A549 (cell line): ENCODE results near the gene ESAM. TPM values are rescaled to one million over a fixed set of nuclear protein-coding genes. Genes with fewer than 3 reads are reported as not detected.

Experiments
- ATAC-seq, 2 experiments: fragments of 200-7000 bp in 1 of 2; fragments of >200 bp in 1 of 2; cut with Nextera tagmentation in 1 of 2; cut with Tn5 transposase in 1 of 2; 3 replicates each; pipeline versions ENCODE4 v1.8.0 to v1.9.1; 2018 to 2020; ENCODE audit warnings: mild to moderate bottlenecking in 1 of 2, moderate library complexity in 1 of 2
- CTCF ChIA-PET: fragments of 300-600 bp; sonication (Branson Sonifier 250); formaldehyde crosslinking; extraction: SDS; loops from one replicate; lab custom pipeline; 2021; ENCODE audit warnings: antibody characterized with exemption, inconsistent platforms; lab: Yijun Ruan, JAX
- POLR2A ChIA-PET: fragments of 350-600 bp; formaldehyde crosslinking; extraction: SDS; loops from one replicate; lab custom pipeline; 2021; ENCODE audit warnings: antibody characterized with exemption, inconsistent platforms; lab: Yijun Ruan, JAX
- DNase-seq, 2 experiments: peaks; one replicate each; pipeline versions ENCODE4 v3.0.0 to v3.0.0-alpha.2; 2011 to 2016; ENCODE audit warnings: low read depth in 1 of 2, low spot score in 1 of 2
- FAIRE-seq: peaks from 2 replicates; lab custom pipeline; 2011; peaks lifted over from hg19 to GRCh38; lab: Jason Lieb, UNC
- H3K27ac ChIP-seq, 2 experiments: fragments of >200 bp; sonication (Bioruptor Twin); formaldehyde crosslinking; 3 replicates each; pipeline ENCODE4 v1.5.1; 2016 to 2017
- H3K4me1 ChIP-seq: fragments of >200 bp; sonication (Bioruptor Twin); formaldehyde crosslinking; 3 replicates; pipeline ENCODE4 v1.6.1; 2016
- H3K4me2 ChIP-seq: fragments of >200 bp; sonication (Bioruptor Twin); formaldehyde crosslinking; 3 replicates; pipeline ENCODE4 v1.6.1; 2016
- H3K4me3 ChIP-seq: fragments of >200 bp; sonication (Bioruptor Twin); formaldehyde crosslinking; 3 replicates; pipeline ENCODE4 v1.5.1; 2016
- H3K9me3 ChIP-seq: fragments of >200 bp; sonication (Bioruptor Twin); formaldehyde crosslinking; 3 replicates; pipeline ENCODE4 v1.6.1; 2016
- BHLHE40 ChIP-seq: IDR thresholded peaks from 2 replicates; pipeline ENCODE4 v1.6.1; 2012; ENCODE audit warnings: low read depth, low read length, inconsistent platforms
- CBX2 ChIP-seq: fragments of 200-600 bp; sonication (generic); IDR thresholded peaks from 2 replicates; pipeline ENCODE4 v1.6.1; 2016; ENCODE audit warnings: low read depth, mild to moderate bottlenecking, borderline replicate concordance
- CEBPB ChIP-seq, 2 experiments: fragments of >200 bp in 1 of 2; sonication (Bioruptor Twin) in 1 of 2; formaldehyde crosslinking in 1 of 2; IDR thresholded peaks; 2 replicates each; pipeline ENCODE4 v1.6.1; 2012 to 2016
- CHD4 ChIP-seq: fragments of 200-600 bp; sonication (generic); IDR thresholded peaks from 2 replicates; pipeline ENCODE4 v1.6.1; 2016; ENCODE audit warnings: antibody characterized with exemption, mild to moderate bottlenecking, borderline replicate concordance
- FOSL2 ChIP-seq, 2 experiments: fragments of 450-650 bp in 1 of 2; fragments of >200 bp in 1 of 2; sonication (Bioruptor Twin) in 1 of 2; formaldehyde crosslinking; IDR thresholded peaks; 2 replicates each; pipeline versions ENCODE4 v1.5.0 to v1.6.1; 2016 to 2020; ENCODE audit warnings: mild to moderate bottlenecking in 1 of 2, moderate library complexity in 1 of 2
- GATA3 ChIP-seq: IDR thresholded peaks from 2 replicates; pipeline ENCODE4 v1.6.1; 2012; ENCODE audit warnings: borderline replicate concordance
- HDAC2 ChIP-seq: fragments of 200-600 bp; sonication (generic); IDR thresholded peaks from 2 replicates; pipeline ENCODE4 v1.6.1; 2016
- JUN ChIP-seq, 2 experiments: fragments of >200 bp; sonication (Bioruptor Twin); formaldehyde crosslinking; IDR thresholded peaks; 2 replicates in 1 of 2; 3 replicates in 1 of 2; pipeline ENCODE4 v1.6.1; 2016 to 2017
- JUNB ChIP-seq: fragments of >200 bp; sonication (Bioruptor Twin); formaldehyde crosslinking; IDR thresholded peaks from 2 replicates; pipeline ENCODE4 v1.6.1; 2016
- KDM1A ChIP-seq: fragments of 200-600 bp; sonication (generic); IDR thresholded peaks from 2 replicates; pipeline ENCODE4 v1.6.1; 2016; ENCODE audit warnings: low read depth, mild to moderate bottlenecking
- MAX ChIP-seq: IDR thresholded peaks from 2 replicates; pipeline ENCODE4 v1.6.1; 2012
- NR3C1 ChIP-seq: fragments of >200 bp; sonication (Bioruptor Twin); formaldehyde crosslinking; IDR thresholded peaks from 3 replicates; pipeline ENCODE4 v1.6.1; 2017
- POLR2AphosphoS2 ChIP-seq: conservative IDR thresholded peaks from 2 replicates; pipeline ENCODE4 v1.6.1; 2012; ENCODE audit warnings: low read length, improper control_type of control experiment, inconsistent platforms
- ZFP36 ChIP-seq: fragments of 450-650 bp; IDR thresholded peaks from 2 replicates; pipeline ENCODE4 v1.6.1; 2014; ENCODE audit warnings: borderline replicate concordance; ENCODE audit not compliant: partially characterized antibody
- WGBS: methylation state at CpG from one replicate; pipeline ENCODE4 v1.1.6; 2017; ENCODE audit errors: missing lambda C conversion rate; 5-methylcytosine and 5-hydroxymethylcytosine counted together
- polyA plus RNA-seq, 4 experiments: library from polyadenylated mRNA; depleted of rRNA in 3 of 4; stranded (reverse); fragments of >200 nt; fragmentation: RNase III in 1 of 4; extraction: RNeasy Plus Mini Kit Qiagen cat#74134 plus additional on column Dnase treatment in 1 of 4; gene quantifications; 2 replicates in 3 of 4; 3 replicates in 1 of 4; pipeline ENCODE4 v1.2.3, GENCODE V29; 2011 to 2017
- TF ChIP-seq, protein P1 (sequence below): fragments of >200 bp; sonication (Bioruptor Twin); formaldehyde crosslinking; IDR thresholded peaks from 3 replicates; pipeline ENCODE4 v1.5.1; 2016

Gene ESAM
- polyA plus RNA-seq, 2 of the 4 experiments (the other 2 are of a cell fraction), result 6.2 to 11.7 TPM

GRCh38 chr11:124769806-124770774 is 8.0 kb upstream of the ESAM start:
- TF ChIP-seq FOSL2 (IDR thresholded peaks at IDR 0.05) (peak; percentile 43; the same call in 1 of the 2 replicates), FOSL2 (CRISPR knock-in tag; IDR thresholded peaks at IDR 0.05) (peak; percentile 49), JUNB (peak; percentile 65), ZFP36 (no peak), GATA3 (peak; percentile 44; the same call in 1 of the 2 replicates), CHD4 (no peak), HDAC2 (no peak), NR3C1 (no peak)
- H3K4me1 ChIP-seq, result peaks cover 68% of the 10 kb centered on the region
- peak overlapping the region; percentile 64 for H3K4me2 ChIP-seq
- WGBS, result 74% methylated on average over 8 of the region's 8 CpGs
- FAIRE-seq (no peak), DNase-seq (peak in 1 of 2 experiments; percentile 62), ATAC-seq (peak; percentile 50 to 85; a peak in 4 of 6 replicates)
- no peaks in the 10 kb centered on the region for H3K9me3 ChIP-seq
- peak overlapping the region; percentile 75 to 85 for H3K27ac ChIP-seq
- no peak overlapping the region for H3K4me3 ChIP-seq
- ChIA-PET POLR2A (no interaction called here), CTCF (interaction anchor here (0.8 to 3.4 kb wide), 4 partner anchors 11 to 24 kb away, joined by 3 to 22 read pairs (median 4); no protein-coding TSS in a partner anchor)

GRCh38 chr11:124768914-124769313 is 6.8 kb upstream of the ESAM start:
- peaks cover 79% of the 10 kb centered on the region for H3K4me1 ChIP-seq
- ChIA-PET POLR2A (no interaction called here), CTCF (interaction anchor here (0.8 to 3.4 kb wide), 5 partner anchors 8 to 100 kb away, joined by 3 to 22 read pairs (median 4); no protein-coding TSS in a partner anchor)
- TF ChIP-seq, protein P1, sequence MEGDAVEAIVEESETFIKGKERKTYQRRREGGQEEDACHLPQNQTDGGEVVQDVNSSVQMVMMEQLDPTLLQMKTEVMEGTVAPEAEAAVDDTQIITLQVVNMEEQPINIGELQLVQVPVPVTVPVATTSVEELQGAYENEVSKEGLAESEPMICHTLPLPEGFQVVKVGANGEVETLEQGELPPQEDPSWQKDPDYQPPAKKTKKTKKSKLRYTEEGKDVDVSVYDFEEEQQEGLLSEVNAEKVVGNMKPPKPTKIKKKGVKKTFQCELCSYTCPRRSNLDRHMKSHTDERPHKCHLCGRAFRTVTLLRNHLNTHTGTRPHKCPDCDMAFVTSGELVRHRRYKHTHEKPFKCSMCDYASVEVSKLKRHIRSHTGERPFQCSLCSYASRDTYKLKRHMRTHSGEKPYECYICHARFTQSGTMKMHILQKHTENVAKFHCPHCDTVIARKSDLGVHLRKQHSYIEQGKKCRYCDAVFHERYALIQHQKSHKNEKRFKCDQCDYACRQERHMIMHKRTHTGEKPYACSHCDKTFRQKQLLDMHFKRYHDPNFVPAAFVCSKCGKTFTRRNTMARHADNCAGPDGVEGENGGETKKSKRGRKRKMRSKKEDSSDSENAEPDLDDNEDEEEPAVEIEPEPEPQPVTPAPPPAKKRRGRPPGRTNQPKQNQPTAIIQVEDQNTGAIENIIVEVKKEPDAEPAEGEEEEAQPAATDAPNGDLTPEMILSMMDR, result no peak
- no peak for TF ChIP-seq MAX
- no peak for TF ChIP-seq BHLHE40
- no peak for TF ChIP-seq JUN (IDR thresholded peaks at IDR 0.05)
- no peak for TF ChIP-seq POLR2AphosphoS2
- no peak for TF ChIP-seq CHD4
- no peak for TF ChIP-seq KDM1A
- TF ChIP-seq, all 56 proteins: peak for 0
- Histone ChIP-seq H3K27ac (peak overlapping the region; percentile 75 to 83), H3K4me3 (no peak overlapping the region), H3K4me2 (peak overlapping the region; percentile 64), H3K9me3 (no peaks in the 10 kb centered on the region)
- 73% methylated on average over 8 of the region's 8 CpGs for WGBS
- DNase-seq (no peak), FAIRE-seq (no peak), ATAC-seq (no peak)

DNA sequence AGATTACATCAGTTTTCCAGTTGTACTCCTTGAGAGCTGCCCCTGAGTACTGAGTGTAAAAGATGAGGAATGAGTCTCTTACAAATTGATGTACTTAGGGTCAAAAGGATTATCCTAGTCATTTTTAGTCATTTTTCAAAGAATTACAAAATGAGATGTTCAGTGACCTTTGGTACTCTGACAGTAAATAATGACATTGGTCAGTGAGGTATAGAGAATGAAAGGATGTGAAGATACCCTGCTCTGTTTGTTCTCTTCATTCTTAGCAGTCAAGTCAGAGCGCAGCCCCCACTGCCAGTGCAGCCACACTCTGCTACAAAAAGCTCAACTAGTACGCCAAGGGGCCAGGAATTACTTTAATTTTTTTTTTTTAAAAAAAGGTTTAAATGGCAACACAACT is 4.1 kb upstream of the ESAM start:
- 40% methylated on average over 2 of the region's 2 CpGs for WGBS
- TF ChIP-seq GATA3 (peak; percentile 59; the same call in 1 of the 2 replicates), FOSL2 (IDR thresholded peaks at IDR 0.05) (peak; percentile 44; the same call in 1 of the 2 replicates), FOSL2 (CRISPR knock-in tag; IDR thresholded peaks at IDR 0.05) (peak; percentile 36; the same call in 1 of the 2 replicates), CBX2 (no peak), JUNB (peak; percentile 59), CEBPB (IDR thresholded peaks at IDR 0.05) (peak in 1 of 2 experiments; percentile 37; a peak in 1 of 4 replicates)
- TF ChIP-seq, protein P1, result no peak
- ChIA-PET POLR2A (interaction anchor here (0.6 kb wide), 1 partner anchor 359 kb away, joined by 3 read pairs; no protein-coding TSS in a partner anchor), CTCF (interaction anchor here (0.6 to 6.1 kb wide), 4 partner anchors 12 to 264 kb away, joined by 3 to 42 read pairs (median 4); partner anchors contain the start of gene MSANTD2)
- no peaks in the 10 kb centered on the region for H3K9me3 ChIP-seq
- peak overlapping the region; percentile 53 for H3K4me2 ChIP-seq
- peak in 1 of 2 experiments; percentile 26 for DNase-seq
- H3K27ac ChIP-seq, result peak overlapping the region; percentile 17 to 75; a peak in 3 of 6 replicates
- ATAC-seq, result peak in 1 of 2 experiments; percentile 24; a peak in 1 of 6 replicates
- H3K4me1 ChIP-seq, result peaks cover 83% of the 10 kb centered on the region
- no peak for FAIRE-seq
- no peak overlapping the region for H3K4me3 ChIP-seq
